GM10266 (cell line): ENCODE measurements around the gene CEND1.

ENCODE experiments used
- DNase-seq: peaks from one replicate; pipeline ENCODE4 v3.0.0; 2012; ENCODE audit errors: extremely low spot score
- TF ChIP-seq, protein P1 (sequence below): IDR thresholded peaks from 2 replicates; pipeline ENCODE4 v1.5.1; 2012; ENCODE audit warnings: mild to moderate bottlenecking, low read depth; ENCODE audit not compliant: control insufficient read depth, insufficient read depth; ENCODE audit errors: missing control alignments

The CEND1 gene

DNA sequence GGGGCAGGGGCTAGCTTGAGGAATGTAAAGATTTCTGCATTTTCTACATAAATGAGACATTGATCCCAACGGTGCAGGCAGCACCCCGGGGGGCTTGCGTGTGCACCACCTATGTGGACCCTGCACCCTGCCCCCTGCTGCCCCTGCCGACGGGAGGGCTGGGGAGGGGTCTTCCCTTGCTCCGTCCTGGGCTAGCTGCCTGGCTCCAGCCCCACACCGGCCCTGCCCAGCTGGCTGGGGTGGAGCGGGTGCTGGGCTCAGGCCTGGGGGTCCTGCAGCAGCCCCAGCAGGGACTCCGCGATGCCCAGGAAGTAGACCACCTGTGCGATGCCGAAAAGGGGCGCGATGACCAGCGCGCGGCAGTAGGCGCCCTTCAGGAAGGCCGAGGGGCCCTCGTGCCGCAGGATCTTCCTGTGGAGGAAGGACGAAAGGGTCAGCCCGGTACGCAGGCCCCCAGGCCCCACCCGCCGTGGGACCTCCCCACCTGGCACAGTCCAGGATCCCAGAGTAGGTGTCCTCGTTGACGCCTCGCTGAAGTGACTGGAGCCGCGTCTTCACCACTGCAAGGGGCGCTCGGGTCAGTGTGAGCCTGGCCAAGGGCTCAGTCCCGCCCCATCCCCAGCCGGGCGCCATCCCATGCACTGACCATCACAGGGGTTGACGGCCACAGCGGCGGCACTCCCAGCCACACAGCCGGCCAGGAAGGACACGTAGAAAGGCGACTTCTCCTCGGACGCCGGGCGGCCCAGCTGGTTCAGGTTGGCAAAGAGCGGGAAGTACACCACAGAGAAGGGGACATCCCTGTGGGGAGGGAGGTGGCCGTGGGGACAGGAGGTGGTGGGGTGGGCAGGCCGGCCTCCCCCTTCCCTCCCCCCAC, 2.0 kb upstream of the CEND1 start:
- TF ChIP-seq, protein P1, sequence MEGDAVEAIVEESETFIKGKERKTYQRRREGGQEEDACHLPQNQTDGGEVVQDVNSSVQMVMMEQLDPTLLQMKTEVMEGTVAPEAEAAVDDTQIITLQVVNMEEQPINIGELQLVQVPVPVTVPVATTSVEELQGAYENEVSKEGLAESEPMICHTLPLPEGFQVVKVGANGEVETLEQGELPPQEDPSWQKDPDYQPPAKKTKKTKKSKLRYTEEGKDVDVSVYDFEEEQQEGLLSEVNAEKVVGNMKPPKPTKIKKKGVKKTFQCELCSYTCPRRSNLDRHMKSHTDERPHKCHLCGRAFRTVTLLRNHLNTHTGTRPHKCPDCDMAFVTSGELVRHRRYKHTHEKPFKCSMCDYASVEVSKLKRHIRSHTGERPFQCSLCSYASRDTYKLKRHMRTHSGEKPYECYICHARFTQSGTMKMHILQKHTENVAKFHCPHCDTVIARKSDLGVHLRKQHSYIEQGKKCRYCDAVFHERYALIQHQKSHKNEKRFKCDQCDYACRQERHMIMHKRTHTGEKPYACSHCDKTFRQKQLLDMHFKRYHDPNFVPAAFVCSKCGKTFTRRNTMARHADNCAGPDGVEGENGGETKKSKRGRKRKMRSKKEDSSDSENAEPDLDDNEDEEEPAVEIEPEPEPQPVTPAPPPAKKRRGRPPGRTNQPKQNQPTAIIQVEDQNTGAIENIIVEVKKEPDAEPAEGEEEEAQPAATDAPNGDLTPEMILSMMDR, result no peak
- DNase-seq, result no peak

DNA sequence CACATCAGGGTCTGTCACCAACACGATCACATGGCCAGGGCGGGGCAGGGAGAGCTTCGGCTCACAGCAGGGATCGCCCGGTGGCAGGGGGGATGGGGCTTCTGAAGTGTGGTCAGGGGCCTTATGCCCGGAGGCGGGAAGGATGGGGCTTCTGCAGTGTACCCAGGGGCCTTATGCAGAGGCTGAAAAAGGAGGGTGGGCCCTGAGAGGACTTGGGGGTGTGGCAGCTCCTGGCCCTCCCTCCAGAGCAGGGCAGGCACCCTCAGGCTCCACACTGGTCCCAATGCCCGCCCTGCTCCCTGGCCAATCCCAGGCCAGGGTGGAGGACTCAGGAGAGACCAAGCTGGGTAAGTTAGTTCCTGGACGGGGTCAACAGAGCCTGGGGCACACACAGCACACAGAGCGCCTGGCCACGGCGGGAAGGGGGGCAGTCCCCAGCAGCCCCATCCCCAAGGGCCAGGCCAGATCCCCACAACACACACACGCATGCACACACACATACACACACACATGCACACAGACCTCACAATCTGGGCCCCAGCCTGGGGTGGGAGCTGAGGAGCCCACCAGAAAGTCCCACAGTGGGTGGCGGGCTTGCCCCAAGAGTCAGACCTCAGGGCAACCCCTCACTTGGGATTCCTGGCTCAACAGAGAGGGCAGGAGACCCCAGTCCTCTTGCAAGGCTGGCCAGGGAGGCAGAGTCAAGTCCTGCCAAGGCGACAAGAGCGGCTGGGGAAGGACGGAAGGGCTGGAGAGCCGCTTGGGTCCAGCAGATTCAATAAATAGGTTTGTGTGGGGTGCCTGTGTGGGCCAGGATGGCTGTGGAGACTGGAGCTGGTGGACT, 1.1 kb upstream of the CEND1 start:
- DNase-seq, result no peak
- TF ChIP-seq, protein P1, result no peak

DNA sequence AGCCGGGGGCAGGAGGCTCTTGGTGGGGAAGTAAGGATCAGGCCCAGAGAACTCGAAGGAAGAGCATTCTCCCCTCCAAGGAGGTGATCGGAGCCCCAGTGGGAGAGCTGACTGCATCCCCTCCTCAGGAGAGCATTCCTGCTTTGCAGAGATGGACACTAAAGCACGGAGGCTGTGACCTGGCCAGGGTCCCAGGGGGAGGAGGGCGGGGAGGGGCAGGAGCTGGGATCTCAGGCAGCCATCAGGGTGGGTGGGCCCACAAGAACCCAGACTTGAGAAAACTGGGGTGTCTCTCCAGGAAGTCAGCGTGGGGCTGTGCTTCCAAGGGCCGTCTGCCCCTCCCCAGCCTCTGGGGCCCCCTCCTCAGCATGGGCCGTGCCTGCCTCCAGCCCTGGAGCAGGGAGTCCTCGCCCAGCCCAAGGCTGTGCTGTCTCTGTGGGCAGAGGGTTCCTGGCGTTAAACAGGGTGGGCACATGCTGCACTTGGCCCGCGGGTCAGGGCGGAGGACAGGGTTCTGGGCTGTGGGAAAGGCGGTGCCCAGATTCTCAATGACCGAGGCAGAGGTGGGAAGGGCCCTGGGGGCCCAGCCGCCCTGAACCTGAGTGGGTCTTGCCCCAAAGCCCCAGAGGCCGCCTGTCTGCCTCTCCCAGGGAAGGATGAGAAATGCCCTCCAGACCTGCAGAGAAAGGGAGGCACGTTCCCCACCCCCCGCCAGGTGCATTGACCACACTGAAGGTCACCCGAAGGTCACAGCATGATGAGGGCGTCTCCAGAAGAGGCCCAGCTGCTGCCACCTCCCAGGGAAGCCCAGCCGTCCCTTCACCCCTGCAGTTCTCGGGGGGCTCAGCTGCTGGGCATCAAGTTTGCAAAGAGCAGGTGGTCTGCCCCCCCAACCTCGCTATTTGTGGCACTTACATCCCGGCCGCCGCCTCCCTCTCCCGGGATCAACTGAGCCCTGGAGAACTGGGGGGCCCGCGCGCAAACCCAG, 643 bp downstream of the CEND1 start:
- DNase-seq, result no peak

DNA sequence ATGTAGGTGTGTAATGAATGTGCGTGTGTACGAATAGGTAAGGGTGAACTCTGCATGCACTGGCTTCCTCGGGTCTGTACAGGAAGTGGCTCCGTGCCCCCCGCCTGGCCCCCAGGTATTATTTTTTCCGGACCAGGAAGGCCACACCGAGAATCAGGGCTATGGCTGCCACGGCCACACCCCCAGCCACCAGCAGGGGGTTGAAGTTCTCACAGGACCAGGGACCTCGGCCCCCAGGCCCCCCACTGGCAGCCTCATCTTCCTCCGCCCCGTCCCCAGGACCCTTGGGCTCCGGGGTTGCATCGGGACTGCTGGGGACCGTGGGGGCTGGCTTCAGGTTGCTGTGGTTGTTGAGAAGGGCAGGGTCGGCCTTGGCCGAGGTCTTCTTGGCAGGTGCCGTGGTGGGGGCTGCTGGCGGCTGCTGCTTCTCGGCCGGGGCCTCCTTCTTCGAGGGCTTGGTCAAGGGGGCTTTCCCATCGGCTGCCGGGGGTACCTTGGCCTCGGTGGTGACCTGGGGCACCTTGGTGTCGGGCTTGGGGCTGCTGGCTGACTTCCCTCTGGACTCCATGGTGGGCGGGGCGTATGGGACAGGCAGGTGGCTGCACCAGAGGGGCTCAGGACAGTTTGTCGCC, 1.8 kb downstream of the CEND1 start:
- DNase-seq, result no peak
- TF ChIP-seq, protein P1, result no peak

More for the DNA sequence above, 643 bp downstream of the CEND1 start:
- TF ChIP-seq, protein P1, result no peak

DNA sequence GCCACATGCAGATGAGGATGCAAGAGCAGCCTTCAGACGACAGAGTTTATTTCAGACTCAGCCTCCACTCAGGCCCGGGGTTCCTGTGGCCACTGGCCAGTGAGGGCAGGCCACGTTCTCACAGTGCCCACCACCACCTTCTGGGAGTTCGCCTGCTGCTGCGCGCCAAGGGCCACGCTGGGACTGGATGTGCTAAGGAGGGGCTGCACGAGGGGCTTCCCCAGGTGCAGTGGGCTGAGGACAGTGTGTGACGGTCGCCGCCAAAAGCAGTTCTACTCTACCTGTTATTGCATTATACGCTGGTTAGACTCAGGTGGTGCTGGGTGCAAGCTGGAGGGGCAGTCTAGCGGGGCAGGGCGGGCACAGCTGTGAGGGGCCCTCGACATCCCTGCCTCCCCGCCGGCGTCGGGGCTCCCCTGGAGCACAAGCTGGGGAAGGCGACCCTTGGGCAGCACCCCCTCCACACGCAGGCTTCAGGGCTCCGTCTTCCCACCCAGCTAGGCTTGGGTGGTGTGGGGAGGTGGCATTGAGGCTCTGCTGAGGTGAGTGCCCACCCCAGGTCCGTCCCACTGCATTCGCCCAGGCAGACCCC, 2.7 kb downstream of the CEND1 start:
- DNase-seq, result no peak
- TF ChIP-seq, protein P1, result no peak
